Right lobe of liver (tissue), 4 donors: ENCODE results near the gene CPNE9.

Experiments
- POLR2A ChIP-seq: fragments of 450-650 bp; IDR thresholded peaks from one replicate; pipeline ENCODE4 v1.6.1; 2017; ENCODE audit warnings: antibody characterized with exemption, mild to moderate bottlenecking
- TF ChIP-seq, protein P1 (sequence below), 4 donors: fragments of 200-600 bp in 3 of 4; fragments of 450-650 bp in 1 of 4; IDR thresholded peaks; one replicate each; pipeline versions ENCODE4 v1.5.1 to v1.8.0; 2016 to 2022; ENCODE audit warnings: antibody characterized with exemption in 4 of 4, mild to moderate bottlenecking in 2 of 4
- donor health status: DM: no; HTN: no; CAD: no.
- donor health status: DM: no; HTN: no; CAD: no.
- donor health status: DM: no; HTN: yes; CAD: no.

- TF ChIP-seq, protein P1, sequence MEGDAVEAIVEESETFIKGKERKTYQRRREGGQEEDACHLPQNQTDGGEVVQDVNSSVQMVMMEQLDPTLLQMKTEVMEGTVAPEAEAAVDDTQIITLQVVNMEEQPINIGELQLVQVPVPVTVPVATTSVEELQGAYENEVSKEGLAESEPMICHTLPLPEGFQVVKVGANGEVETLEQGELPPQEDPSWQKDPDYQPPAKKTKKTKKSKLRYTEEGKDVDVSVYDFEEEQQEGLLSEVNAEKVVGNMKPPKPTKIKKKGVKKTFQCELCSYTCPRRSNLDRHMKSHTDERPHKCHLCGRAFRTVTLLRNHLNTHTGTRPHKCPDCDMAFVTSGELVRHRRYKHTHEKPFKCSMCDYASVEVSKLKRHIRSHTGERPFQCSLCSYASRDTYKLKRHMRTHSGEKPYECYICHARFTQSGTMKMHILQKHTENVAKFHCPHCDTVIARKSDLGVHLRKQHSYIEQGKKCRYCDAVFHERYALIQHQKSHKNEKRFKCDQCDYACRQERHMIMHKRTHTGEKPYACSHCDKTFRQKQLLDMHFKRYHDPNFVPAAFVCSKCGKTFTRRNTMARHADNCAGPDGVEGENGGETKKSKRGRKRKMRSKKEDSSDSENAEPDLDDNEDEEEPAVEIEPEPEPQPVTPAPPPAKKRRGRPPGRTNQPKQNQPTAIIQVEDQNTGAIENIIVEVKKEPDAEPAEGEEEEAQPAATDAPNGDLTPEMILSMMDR (IDR thresholded peaks at IDR 0.05), result no peak
- no peak for TF ChIP-seq POLR2A
Observed at GRCh38 chr3:9745521-9745920, 41.9 kb downstream of the CPNE9 start.
